NT2/D1 (cell line): ENCODE data around the gene STPG2.

ENCODE experiments used
- DNase-seq: peaks from one replicate; pipeline ENCODE4 v3.0.0-alpha.2; 2011; ENCODE audit warnings: low read depth, low spot score
- H3K27me3 ChIP-seq: 2 replicates; pipeline ENCODE4 v1.6.0; 2011; ENCODE audit warnings: mild to moderate bottlenecking; ENCODE audit not compliant: insufficient read length, insufficient read depth
- H3K36me3 ChIP-seq: 2 replicates; pipeline ENCODE4 v1.6.1; 2011; ENCODE audit warnings: mild to moderate bottlenecking, low read length, mixed read lengths; ENCODE audit not compliant: insufficient read depth, insufficient read length
- H3K4me1 ChIP-seq: 2 replicates; pipeline ENCODE4 v1.5.1; 2011; ENCODE audit not compliant: insufficient read depth, insufficient read length
- H3K4me3 ChIP-seq: 2 replicates; pipeline ENCODE4 v1.5.1; 2011; ENCODE audit warnings: low read depth; ENCODE audit not compliant: insufficient read length
- H3K9ac ChIP-seq: 2 replicates; pipeline ENCODE4 v1.6.0; 2011; ENCODE audit warnings: low read depth; ENCODE audit not compliant: insufficient read length
- H3K9me3 ChIP-seq: 2 replicates; pipeline ENCODE4 v1.5.1; 2011; ENCODE audit warnings: mild to moderate bottlenecking, low read length; ENCODE audit not compliant: insufficient read depth
- SUZ12 ChIP-seq: IDR thresholded peaks from 2 replicates; pipeline ENCODE4 v1.6.1; 2011; ENCODE audit not compliant: insufficient read length, insufficient read depth; ENCODE audit errors: extremely low read depth
- YY1 ChIP-seq: IDR thresholded peaks from 2 replicates; pipeline ENCODE4 v1.6.1; 2011; ENCODE audit not compliant: insufficient read length, insufficient read depth
- ZNF274 ChIP-seq: IDR thresholded peaks from 2 replicates; pipeline ENCODE4 v1.6.1; 2011; ENCODE audit warnings: mild to moderate bottlenecking, low read depth, low read length

Gene STPG2

GRCh38 chr4:98143001-98143899 lies at the start of gene STPG2:
Gene STPG2, minus strand, starts transcription at chr4:98143476.
- peak; percentile 83 for DNase-seq
- Histone ChIP-seq H3K4me1 (no peaks in the 10 kb centered on the region), H3K9me3 (no peaks in the 10 kb centered on the region), H3K4me3 (peak within 1 kb of the TSS; percentile 77), H3K9ac (peak within 1 kb of the TSS; percentile 80), H3K27me3 (no peaks in the 10 kb centered on the region), H3K36me3 (no peaks in the 10 kb centered on the region)
- TF ChIP-seq SUZ12 (no peak), YY1 (no peak), ZNF274 (no peak)

GRCh38 chr4:98185279-98185678 lies 42.0 kb upstream of the STPG2 start:
- no peak for DNase-seq
- H3K27me3 ChIP-seq, result no peaks in the 10 kb centered on the region
- no peaks in the 10 kb centered on the region for H3K4me1 ChIP-seq
- H3K9me3 ChIP-seq, result no peaks in the 10 kb centered on the region
- TF ChIP-seq YY1 (no peak), ZNF274 (no peak), SUZ12 (no peak)
- H3K4me3 ChIP-seq, result no peak overlapping the region
- no peaks in the 10 kb centered on the region for H3K36me3 ChIP-seq
- H3K9ac ChIP-seq, result no peak overlapping the region

- Histone ChIP-seq H3K9ac (no peak overlapping the region), H3K27me3 (no peaks in the 10 kb centered on the region), H3K4me1 (no peaks in the 10 kb centered on the region), H3K9me3 (no peaks in the 10 kb centered on the region), H3K36me3 (no peaks in the 10 kb centered on the region), H3K4me3 (no peak overlapping the region)
- no peak for DNase-seq
- TF ChIP-seq SUZ12 (no peak), YY1 (no peak), ZNF274 (no peak)
Measured at GRCh38 chr4:98181809-98182208, 38.5 kb upstream of the STPG2 start.

GRCh38 chr4:98179951-98180350 lies 36.7 kb upstream of the STPG2 start:
- no peaks in the 10 kb centered on the region for H3K4me1 ChIP-seq
- peaks cover 6% of the 10 kb centered on the region; the same call in 1 of the 2 replicates for H3K9me3 ChIP-seq
- H3K27me3 ChIP-seq, result no peaks in the 10 kb centered on the region
- H3K36me3 ChIP-seq, result no peaks in the 10 kb centered on the region
- no peak overlapping the region for H3K4me3 ChIP-seq
- TF ChIP-seq YY1, result no peak
- no peak for TF ChIP-seq ZNF274
- no peak for TF ChIP-seq SUZ12
- DNase-seq, result no peak
- no peak overlapping the region for H3K9ac ChIP-seq

GRCh38 chr4:98176531-98176930 lies 33.3 kb upstream of the STPG2 start:
- DNase-seq, result peak; percentile 13

GRCh38 chr4:98170035-98170434 lies 26.8 kb upstream of the STPG2 start:
- no peak overlapping the region for H3K4me3 ChIP-seq
- H3K9me3 ChIP-seq, result no peaks in the 10 kb centered on the region
- DNase-seq, result no peak
- no peaks in the 10 kb centered on the region for H3K36me3 ChIP-seq
- H3K4me1 ChIP-seq, result no peaks in the 10 kb centered on the region
- TF ChIP-seq ZNF274 (no peak), YY1 (no peak), SUZ12 (no peak)
- no peaks in the 10 kb centered on the region for H3K27me3 ChIP-seq
- H3K9ac ChIP-seq, result no peak overlapping the region

More at GRCh38 chr4:98176531-98176930, 33.3 kb upstream of the STPG2 start:
- H3K36me3 ChIP-seq, result no peaks in the 10 kb centered on the region
- no peak overlapping the region for H3K4me3 ChIP-seq
- H3K9ac ChIP-seq, result no peak overlapping the region
- no peaks in the 10 kb centered on the region for H3K27me3 ChIP-seq
- TF ChIP-seq SUZ12 (no peak), YY1 (no peak), ZNF274 (no peak)
- H3K4me1 ChIP-seq, result no peaks in the 10 kb centered on the region
- peaks cover 6% of the 10 kb centered on the region; the same call in 1 of the 2 replicates for H3K9me3 ChIP-seq

- TF ChIP-seq YY1 (no peak), SUZ12 (no peak), ZNF274 (no peak)
- Histone ChIP-seq H3K4me3 (no peak overlapping the region), H3K9ac (no peak overlapping the region)
Measured at GRCh38 chr4:98166731-98167041, 23.4 kb upstream of the STPG2 start.

More at GRCh38 chr4:98166731-98167041, 23.4 kb upstream of the STPG2 start:
- Histone ChIP-seq H3K9me3 (no peaks in the 10 kb centered on the region), H3K4me1 (no peaks in the 10 kb centered on the region), H3K27me3 (no peaks in the 10 kb centered on the region), H3K36me3 (no peaks in the 10 kb centered on the region)
- DNase-seq, result no peak
